B cell (primary cell): ENCODE measurements around the gene SLC35G3. TPM values are rescaled to one million over a fixed set of nuclear protein-coding genes. Genes with fewer than 3 reads are reported as not detected.

ENCODE experiments used
- ATAC-seq: fragments of 200-7000 bp; cut with Tn5 transposase; one replicate; pipeline ENCODE4 v1.10.0; 2021; ENCODE audit warnings: low read depth, mild to moderate bottlenecking, moderate number of reproducible peaks, moderate library complexity
- CTCF ChIA-PET: fragments of 350-600 bp; sonication (Branson Sonifier 250); formaldehyde crosslinking; loops from one replicate; lab custom pipeline; 2021; ENCODE audit warnings: antibody characterized with exemption, inconsistent platforms; lab: Charles Lee
- POLR2A ChIA-PET: fragments of 350-600 bp; sonication (Branson Sonifier 250); formaldehyde crosslinking; loops from one replicate; lab custom pipeline; 2021; ENCODE audit warnings: antibody characterized with exemption; lab: Charles Lee
- DNase-seq: peaks from one replicate; pipeline ENCODE4 v3.0.0; 2013
- H2AFZ ChIP-seq: 2 replicates; pipeline ENCODE4 v1.6.1; 2012; ENCODE audit warnings: mild to moderate bottlenecking, low read depth, low read length; ENCODE audit not compliant: insufficient read depth, poor library complexity, severe bottlenecking
- H3K27ac ChIP-seq, 2 donors: 1 replicate in 1 of 2; 2 replicates in 1 of 2; pipeline ENCODE4 v1.5.1; 2012 to 2013; ENCODE audit warnings: low read length in 2 of 2, mild to moderate bottlenecking in 2 of 2, moderate library complexity in 1 of 2
- H3K27me3 ChIP-seq, 4 experiments: fragments of 200-600 bp in 1 of 4; sonication (generic) in 1 of 4; replicated peaks in 1 of 4; 1 replicate in 2 of 4; 2 replicates in 2 of 4; pipeline versions ENCODE4 v1.6.1 to v1.7.0; 2013 to 2016; ENCODE audit warnings: low read length in 3 of 4, mild to moderate bottlenecking in 2 of 4, mixed read lengths in 1 of 4, moderate library complexity in 1 of 4; ENCODE audit not compliant: insufficient read depth in 4 of 4, control insufficient read depth in 3 of 4; ENCODE audit errors: control extremely low read depth in 1 of 4
- H3K36me3 ChIP-seq, 2 experiments: replicated peaks in 1 of 2; 1 replicate in 1 of 2; 2 replicates in 1 of 2; pipeline versions ENCODE4 v1.6.1 to v1.7.1; 2013; ENCODE audit warnings: low read length in 1 of 2; ENCODE audit not compliant: insufficient read depth in 2 of 2, control insufficient read depth in 1 of 2; ENCODE audit errors: control extremely low read depth in 1 of 2, extremely low read depth in 1 of 2
- H3K4me1 ChIP-seq, 2 donors: fragments of 200-600 bp in 1 of 2; sonication (generic) in 1 of 2; 1 replicate in 1 of 2; 2 replicates in 1 of 2; pipeline versions ENCODE4 v1.5.1 to v1.6.1; 2013 to 2017; ENCODE audit warnings: low read length in 2 of 2; ENCODE audit not compliant: control insufficient read depth in 2 of 2, insufficient read depth in 2 of 2
- H3K4me2 ChIP-seq: replicated peaks from 2 replicates; pipeline ENCODE3; 2012; ENCODE audit warnings: mild to moderate bottlenecking, low read depth, low read length; ENCODE audit not compliant: poor library complexity, severe bottlenecking
- H3K4me3 ChIP-seq, 5 experiments: fragments of 200-600 bp in 1 of 5; sonication (generic) in 1 of 5; 1 replicate in 3 of 5; 2 replicates in 2 of 5; pipeline versions ENCODE4 v1.5.1 to v1.7.0; 2011 to 2016; ENCODE audit warnings: low read length in 4 of 5, mild to moderate bottlenecking in 4 of 5, low read depth in 2 of 5, control low read depth in 1 of 5, moderate library complexity in 1 of 5; ENCODE audit not compliant: insufficient read depth in 1 of 5; ENCODE audit errors: control extremely low read depth in 1 of 5, extremely low read depth in 1 of 5
- H3K79me2 ChIP-seq: fragments of 200-600 bp; sonication (generic); one replicate; pipeline ENCODE4 v1.6.0; 2016; ENCODE audit warnings: low read length; ENCODE audit not compliant: control insufficient read depth, insufficient read depth
- H3K9ac ChIP-seq: fragments of 200-600 bp; sonication (generic); 2 replicates; pipeline ENCODE4 v1.6.1; 2017; ENCODE audit warnings: mild to moderate bottlenecking, low read length, moderate library complexity
- H3K9me3 ChIP-seq, 3 donors: one replicate each; pipeline versions ENCODE4 v1.6.1 to v1.7.1; 2013; ENCODE audit warnings: low read length in 2 of 3; ENCODE audit not compliant: control insufficient read depth in 2 of 3, insufficient read depth in 1 of 3; ENCODE audit errors: control extremely low read depth in 1 of 3
- H4K20me1 ChIP-seq: 2 replicates; pipeline ENCODE4 v1.6.0; 2012; ENCODE audit warnings: mild to moderate bottlenecking, low read length; ENCODE audit not compliant: insufficient read depth, control insufficient read depth, poor library complexity, severe bottlenecking
- H3K27ac Mint-ChIP-seq: one replicate; pipeline ENCODE4 v1.8.0; 2021; ENCODE audit warnings: mixed read lengths
- H3K27me3 Mint-ChIP-seq: one replicate; pipeline ENCODE4 v1.8.0; 2021; ENCODE audit warnings: mixed read lengths
- H3K4me1 Mint-ChIP-seq: one replicate; pipeline ENCODE4 v1.8.0; 2021; ENCODE audit warnings: mixed read lengths
- H3K4me3 Mint-ChIP-seq: one replicate; pipeline ENCODE4 v1.8.0; 2021; ENCODE audit warnings: mixed read lengths
- H3K9me3 Mint-ChIP-seq: one replicate; pipeline ENCODE4 v1.8.0; 2022; ENCODE audit warnings: mixed read lengths; ENCODE audit not compliant: insufficient read depth
- EZH2 ChIP-seq: IDR thresholded peaks from 2 replicates; pipeline ENCODE4 v1.6.1; 2012; ENCODE audit warnings: borderline replicate concordance, low read depth, mild to moderate bottlenecking, moderate library complexity, low read length; ENCODE audit not compliant: insufficient read depth, poor library complexity, severe bottlenecking
- WGBS: methylation state at CpG from one replicate; pipeline ENCODE4 v1.1.5; 2013; ENCODE audit warnings: missing lambda C conversion rate; ENCODE audit not compliant: insufficient coverage; 5-methylcytosine and 5-hydroxymethylcytosine counted together
- intact Hi-C: fragments of 100-400 bp; cut with micrococcal nuclease; formaldehyde crosslinking; loops from one replicate; pipeline ENCODE4 v1.10.0; 2022
- polyA plus RNA-seq: library from polyadenylated mRNA; depleted of rRNA; stranded (reverse); fragments of >200 nt; gene quantifications from 2 replicates; pipeline ENCODE4 v1.2.3, GENCODE V29; 2012
- total RNA-seq, 2 donors: library from RNA; stranded (reverse); fragments of 120-200 nt in 1 of 2; gene quantifications; 1 replicate in 1 of 2; 2 replicates in 1 of 2; pipeline versions ENCODE4 v1.2.3 to v1.2.4, GENCODE V29; 2013 to 2022
- TF ChIP-seq, protein P1 (sequence below): fragments of 200-600 bp; IDR thresholded peaks from one replicate; pipeline ENCODE4 v1.8.0; 2022; ENCODE audit warnings: antibody characterized with exemption, mild to moderate bottlenecking

SLC35G3 gene
- total and polyA plus RNA-seq, 2 donors (not counting 1 experiment from before 2014, with no cell fraction given): not detected

DNA sequence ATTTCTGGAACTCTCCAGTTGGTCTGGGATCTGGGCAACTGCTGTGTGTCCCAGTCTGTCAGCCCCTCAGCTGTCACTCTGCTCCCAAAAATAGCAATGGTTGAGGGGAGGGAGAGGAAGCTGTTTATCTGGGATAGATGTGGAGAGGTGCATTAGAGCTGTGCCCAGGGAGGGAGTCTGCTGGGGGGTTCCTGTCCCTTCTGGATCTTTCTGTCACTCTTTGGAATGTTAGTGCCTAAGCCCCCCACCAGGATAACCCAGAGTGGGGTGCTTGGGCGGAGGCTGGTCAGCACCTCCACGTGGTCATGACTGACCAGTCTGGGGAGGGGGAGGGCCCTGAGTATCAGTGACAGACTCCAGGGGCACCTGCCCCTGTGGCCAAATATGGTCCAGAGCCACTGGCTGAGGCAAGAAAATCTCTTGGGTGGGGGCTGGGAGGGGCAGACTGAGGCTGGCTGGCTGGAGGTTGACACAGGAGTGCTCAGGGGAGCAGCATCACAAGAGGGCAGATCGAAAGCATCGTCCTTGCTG is 46.8 kb downstream of the SLC35G3 start, which contains the start of gene UNC45B:
Gene UNC45B, plus strand, starts transcription at position 443 of the 531 bp plus-strand sequence. CDS start 447 bp downstream, outside the sequence.
- Histone ChIP-seq H2AFZ (no peak within 1 kb of the TSS), H3K4me3 (no peak within 1 kb of the TSS), H4K20me1 (no peaks in the 10 kb centered on the region), H3K9ac (no peak within 1 kb of the TSS), H3K27ac (no peak within 1 kb of the TSS), H3K4me1 (no peaks in the 10 kb centered on the region), H3K79me2 (peaks cover 3% of the 10 kb centered on the region), H3K27me3 (peaks cover 0 to 3% (median 1%) of the 10 kb centered on the region in 4 experiments), H3K4me2 (no peak within 1 kb of the TSS), H3K36me3 (no peaks in the 10 kb centered on the region), H3K9me3 (no peaks in the 10 kb centered on the region)
- H3K4me3 Mint-ChIP-seq: no peak within 1 kb of the TSS
- ATAC-seq (no peak), DNase-seq (no peak)
- TF ChIP-seq, protein P1, sequence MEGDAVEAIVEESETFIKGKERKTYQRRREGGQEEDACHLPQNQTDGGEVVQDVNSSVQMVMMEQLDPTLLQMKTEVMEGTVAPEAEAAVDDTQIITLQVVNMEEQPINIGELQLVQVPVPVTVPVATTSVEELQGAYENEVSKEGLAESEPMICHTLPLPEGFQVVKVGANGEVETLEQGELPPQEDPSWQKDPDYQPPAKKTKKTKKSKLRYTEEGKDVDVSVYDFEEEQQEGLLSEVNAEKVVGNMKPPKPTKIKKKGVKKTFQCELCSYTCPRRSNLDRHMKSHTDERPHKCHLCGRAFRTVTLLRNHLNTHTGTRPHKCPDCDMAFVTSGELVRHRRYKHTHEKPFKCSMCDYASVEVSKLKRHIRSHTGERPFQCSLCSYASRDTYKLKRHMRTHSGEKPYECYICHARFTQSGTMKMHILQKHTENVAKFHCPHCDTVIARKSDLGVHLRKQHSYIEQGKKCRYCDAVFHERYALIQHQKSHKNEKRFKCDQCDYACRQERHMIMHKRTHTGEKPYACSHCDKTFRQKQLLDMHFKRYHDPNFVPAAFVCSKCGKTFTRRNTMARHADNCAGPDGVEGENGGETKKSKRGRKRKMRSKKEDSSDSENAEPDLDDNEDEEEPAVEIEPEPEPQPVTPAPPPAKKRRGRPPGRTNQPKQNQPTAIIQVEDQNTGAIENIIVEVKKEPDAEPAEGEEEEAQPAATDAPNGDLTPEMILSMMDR: no peak
- no peak for TF ChIP-seq EZH2
- H3K4me1 Mint-ChIP-seq: peaks cover 6% of the 10 kb centered on the region
- H3K27me3 Mint-ChIP-seq: peaks cover 7% of the 10 kb centered on the region
- H3K9me3 Mint-ChIP-seq: no peaks in the 10 kb centered on the region
- intact Hi-C loops: no loop called here
- ChIA-PET POLR2A (no interaction called here), CTCF (interaction anchor here (0.6 to 1.1 kb wide), 2 partner anchors 19 to 20 kb away, joined by 3 to 4 read pairs; no protein-coding TSS in a partner anchor)
- no peak within 1 kb of the TSS for H3K27ac Mint-ChIP-seq
- WGBS: 93% methylated on average over 4 of the region's 4 CpGs

DNA sequence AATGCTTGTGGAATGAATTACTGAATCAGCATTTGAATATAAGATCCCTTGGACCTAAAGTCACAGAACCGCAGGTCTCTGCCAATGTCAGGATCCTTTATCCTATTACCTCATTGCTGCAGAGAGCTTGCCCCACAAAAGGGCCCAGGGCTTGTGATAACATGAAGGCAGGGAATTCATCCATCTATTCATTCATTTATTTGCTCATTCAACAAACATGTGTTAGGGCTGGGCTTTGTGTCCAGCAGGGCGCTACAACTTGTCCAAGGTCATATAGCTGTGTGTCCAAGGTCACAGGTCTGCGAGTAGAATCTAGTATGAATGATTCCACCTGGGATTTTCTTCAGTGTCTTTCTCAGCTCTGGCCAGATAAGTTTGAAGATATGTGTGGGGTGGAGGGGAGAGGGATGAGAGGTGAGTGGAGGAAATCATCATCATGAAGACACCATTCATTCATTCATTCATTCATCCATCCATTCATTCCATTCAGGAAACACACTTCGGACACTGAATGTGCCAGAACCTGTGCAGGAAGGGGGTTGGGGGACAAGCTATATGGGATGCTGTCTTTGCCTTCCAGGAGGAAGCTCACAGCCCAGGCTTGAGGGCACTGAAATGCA is 47.9 kb downstream of the SLC35G3 start:
- intact Hi-C loops: no loop called here
- H3K4me3 Mint-ChIP-seq: no peak overlapping the region
- no peak for DNase-seq
- peaks cover 4% of the 10 kb centered on the region for H3K27me3 Mint-ChIP-seq
- H3K9me3 Mint-ChIP-seq: no peaks in the 10 kb centered on the region
- Histone ChIP-seq H3K36me3 (no peaks in the 10 kb centered on the region), H3K79me2 (peaks cover 12% of the 10 kb centered on the region), H3K9me3 (no peaks in the 10 kb centered on the region), H3K4me2 (no peak overlapping the region), H3K4me3 (no peak overlapping the region), H3K27me3 (peaks cover 0 to 3% (median 0%) of the 10 kb centered on the region in 4 experiments), H3K27ac (no peak overlapping the region), H4K20me1 (no peaks in the 10 kb centered on the region), H2AFZ (no peak overlapping the region), H3K9ac (no peak overlapping the region), H3K4me1 (peaks cover 0 to 3% of the 10 kb centered on the region in 2 donors)
- H3K4me1 Mint-ChIP-seq: peaks cover 14% of the 10 kb centered on the region
- ATAC-seq: no peak
- CTCF ChIA-PET: no interaction called here
- H3K27ac Mint-ChIP-seq: no peak overlapping the region
- TF ChIP-seq EZH2: no peak
- TF ChIP-seq, protein P1: no peak
- 100% methylated on average over 1 of the region's 4 CpGs for WGBS
- POLR2A ChIA-PET: no interaction called here
